ENCODE results near the gene TEDC1.

DNA sequence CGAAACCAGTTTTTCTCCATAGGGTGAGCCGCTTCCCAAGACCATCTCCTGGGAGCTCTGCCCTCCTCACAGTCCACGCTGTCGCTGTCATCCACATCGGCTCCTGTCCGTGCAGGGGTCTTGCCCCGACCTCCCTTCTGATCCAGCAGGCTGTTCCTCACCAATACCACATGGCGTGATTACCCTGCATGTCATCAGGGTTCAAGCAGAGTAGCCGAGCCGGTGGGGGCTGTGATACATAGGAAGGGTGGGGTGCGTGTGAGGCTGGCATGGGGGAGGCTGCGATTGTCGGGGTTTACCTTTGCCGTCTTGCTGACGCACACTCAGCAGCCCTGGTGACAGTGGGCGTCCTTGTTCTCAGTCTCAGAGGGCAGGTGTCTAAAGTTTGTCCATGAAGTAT, 17.0 kb downstream of the TEDC1 start:
- TF ChIP-seq TAF1 (IDR thresholded peaks at IDR 0.05; ENCODE audit: low read depth) (no peak), TCF12 (IDR thresholded peaks at IDR 0.05; ENCODE audit: low read depth) (no peak)
